ENCODE data around the gene NTM. TPM values are rescaled to one million over a fixed set of nuclear protein-coding genes. Genes with fewer than 3 reads are reported as not detected.

Gene NTM
- total RNA-seq, 2 donors from 2014 or later: not detected

DNA sequence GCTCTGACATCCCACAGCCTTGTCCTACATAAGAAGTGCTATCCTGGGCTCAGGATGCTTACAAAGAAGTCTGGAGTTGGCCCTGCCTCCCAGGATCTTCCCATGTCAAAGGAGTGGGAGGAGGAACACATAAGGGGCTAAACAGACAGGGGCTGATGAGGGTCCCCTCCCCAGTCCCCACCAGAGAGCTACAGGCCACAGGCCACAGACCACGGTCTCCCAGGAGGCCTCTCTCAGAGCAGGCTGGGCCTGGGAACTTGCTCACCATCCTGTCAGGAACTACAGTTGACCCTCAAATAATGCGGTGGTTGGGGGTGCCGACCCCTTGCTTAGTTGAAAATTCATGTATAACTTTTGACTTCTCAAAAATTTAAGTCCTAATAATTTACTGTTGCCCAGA is 315.5 kb downstream of the NTM start:
- ATAC-seq (ENCODE audit: insufficient number of reproducible peaks, low FRiP score, low read depth) (no peak), DNase-seq (ENCODE audit: low spot score) (no peak)
- Histone ChIP-seq H3K4me1 (ENCODE audit: control insufficient read depth in 1 of 2, low read depth in 2 of 2) (peaks cover 0 to 3% of the 10 kb centered on the region in 2 donors), H3K27ac (no peak overlapping the region), H3K9me3 (no peaks in the 10 kb centered on the region), H3K4me3 (no peak overlapping the region), H3K27me3 (replicated peaks; ENCODE audit: insufficient read depth) (no peaks in the 10 kb centered on the region), H3K36me3 (no peaks in the 10 kb centered on the region)
- TF ChIP-seq, protein P1, sequence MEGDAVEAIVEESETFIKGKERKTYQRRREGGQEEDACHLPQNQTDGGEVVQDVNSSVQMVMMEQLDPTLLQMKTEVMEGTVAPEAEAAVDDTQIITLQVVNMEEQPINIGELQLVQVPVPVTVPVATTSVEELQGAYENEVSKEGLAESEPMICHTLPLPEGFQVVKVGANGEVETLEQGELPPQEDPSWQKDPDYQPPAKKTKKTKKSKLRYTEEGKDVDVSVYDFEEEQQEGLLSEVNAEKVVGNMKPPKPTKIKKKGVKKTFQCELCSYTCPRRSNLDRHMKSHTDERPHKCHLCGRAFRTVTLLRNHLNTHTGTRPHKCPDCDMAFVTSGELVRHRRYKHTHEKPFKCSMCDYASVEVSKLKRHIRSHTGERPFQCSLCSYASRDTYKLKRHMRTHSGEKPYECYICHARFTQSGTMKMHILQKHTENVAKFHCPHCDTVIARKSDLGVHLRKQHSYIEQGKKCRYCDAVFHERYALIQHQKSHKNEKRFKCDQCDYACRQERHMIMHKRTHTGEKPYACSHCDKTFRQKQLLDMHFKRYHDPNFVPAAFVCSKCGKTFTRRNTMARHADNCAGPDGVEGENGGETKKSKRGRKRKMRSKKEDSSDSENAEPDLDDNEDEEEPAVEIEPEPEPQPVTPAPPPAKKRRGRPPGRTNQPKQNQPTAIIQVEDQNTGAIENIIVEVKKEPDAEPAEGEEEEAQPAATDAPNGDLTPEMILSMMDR (IDR thresholded peaks at IDR 0.05): no peak

DNA sequence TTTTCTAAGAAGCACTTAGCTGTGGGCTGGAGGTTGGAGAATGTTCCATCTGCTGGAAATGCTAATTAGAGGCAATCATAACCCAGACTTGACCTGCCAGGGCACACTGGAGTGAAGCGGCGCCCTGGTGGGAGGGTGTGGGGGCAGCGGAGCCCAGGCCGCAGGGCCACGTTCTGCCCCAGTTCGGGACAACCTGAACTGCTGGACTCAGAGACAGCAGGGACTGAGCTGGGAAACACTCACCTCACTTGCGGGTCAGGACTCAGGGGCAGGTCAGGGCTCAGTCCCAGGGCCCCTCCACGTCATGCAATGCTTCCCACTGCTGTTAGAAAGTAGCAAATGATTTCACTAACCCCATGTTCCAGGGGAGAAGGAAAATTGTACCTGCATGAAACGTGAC is 316.4 kb downstream of the NTM start:
- TF ChIP-seq, protein P1 (IDR thresholded peaks at IDR 0.05): no peak
- Histone ChIP-seq H3K27ac (no peak overlapping the region), H3K4me3 (no peak overlapping the region), H3K9me3 (no peaks in the 10 kb centered on the region), H3K27me3 (replicated peaks; ENCODE audit: insufficient read depth) (no peaks in the 10 kb centered on the region), H3K4me1 (ENCODE audit: control insufficient read depth in 1 of 2, low read depth in 2 of 2) (peaks cover 0 to 3% of the 10 kb centered on the region in 2 donors), H3K36me3 (no peaks in the 10 kb centered on the region)
- no peak for DNase-seq (ENCODE audit: low spot score)
- ATAC-seq (ENCODE audit: insufficient number of reproducible peaks, low FRiP score, low read depth): no peak

DNA sequence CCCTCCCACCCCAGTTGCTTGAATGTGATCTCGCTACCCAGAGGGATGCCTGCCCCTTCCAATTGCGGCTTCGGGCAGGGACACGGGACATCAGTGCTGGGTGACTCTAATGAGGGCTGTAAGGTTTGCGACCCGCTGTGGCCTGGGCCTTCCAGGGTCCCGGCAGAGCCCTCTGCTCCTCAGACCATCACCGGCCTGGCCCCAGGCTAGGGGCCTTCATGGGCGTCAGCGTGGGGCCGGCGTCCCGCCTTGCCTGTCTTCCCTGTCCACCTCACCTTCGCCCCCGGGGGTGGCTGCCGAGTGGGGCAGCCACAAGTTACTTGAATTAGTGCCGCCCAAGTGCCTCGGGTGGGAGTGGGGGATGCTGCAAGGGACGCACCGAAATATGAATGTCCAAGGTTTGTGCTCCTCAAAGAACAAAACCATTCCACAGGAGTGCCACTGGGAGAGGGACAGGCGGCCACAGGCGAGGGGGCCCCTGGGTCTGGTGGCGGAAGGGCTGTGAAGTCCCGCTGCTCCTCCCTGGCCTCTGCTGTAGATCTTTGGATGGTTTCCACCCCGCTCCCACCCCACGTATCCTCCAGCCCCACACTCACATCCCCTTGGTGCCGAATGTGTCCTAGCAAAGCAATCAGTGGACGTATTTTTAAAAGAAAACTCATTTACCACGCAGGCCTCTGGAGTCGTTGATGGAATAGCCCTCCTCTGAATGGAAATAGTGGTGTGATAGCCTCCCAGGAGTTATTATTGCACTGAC is 317.1 kb downstream of the NTM start:
- Histone ChIP-seq H3K4me3 (no peak overlapping the region), H3K4me1 (ENCODE audit: control insufficient read depth in 1 of 2, low read depth in 2 of 2) (peaks cover 0 to 3% of the 10 kb centered on the region in 2 donors), H3K9me3 (no peaks in the 10 kb centered on the region), H3K27ac (no peak overlapping the region), H3K27me3 (replicated peaks; ENCODE audit: insufficient read depth) (no peaks in the 10 kb centered on the region), H3K36me3 (no peaks in the 10 kb centered on the region)
- TF ChIP-seq, protein P1 (IDR thresholded peaks at IDR 0.05): no peak
- DNase-seq (ENCODE audit: low spot score) (no peak), ATAC-seq (ENCODE audit: insufficient number of reproducible peaks, low FRiP score, low read depth) (no peak)

DNA sequence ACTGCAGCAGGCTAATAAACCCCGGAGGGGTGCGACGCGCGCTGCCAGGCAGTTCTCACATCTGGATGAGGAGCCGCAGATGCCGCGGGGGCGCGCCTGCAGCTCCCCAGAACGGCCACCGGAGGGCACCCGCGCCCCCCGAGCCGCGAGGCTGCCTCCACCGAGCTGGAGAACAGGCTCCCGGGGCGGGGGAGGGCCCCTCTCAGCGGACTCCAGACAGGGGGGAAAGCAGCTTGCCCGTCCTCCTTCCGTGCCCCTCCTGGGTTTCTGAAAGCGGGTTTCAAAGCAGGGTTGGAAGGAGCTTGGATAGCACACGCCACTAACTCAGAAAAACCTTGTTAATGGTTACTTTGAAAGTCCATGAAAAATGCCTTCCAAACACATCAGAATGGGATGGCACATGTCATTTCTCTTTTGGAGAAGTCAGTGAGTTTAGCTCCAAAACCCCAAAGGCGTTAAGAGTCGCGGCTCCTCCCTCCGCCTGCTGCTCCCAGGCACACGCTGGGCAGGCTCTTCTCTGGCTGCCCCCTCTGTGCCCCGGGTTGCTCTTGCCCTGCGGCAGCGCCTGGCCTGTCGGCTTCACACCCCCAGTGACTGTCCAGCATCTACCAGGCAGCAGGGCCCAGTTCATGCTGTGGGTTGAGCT is 317.8 kb downstream of the NTM start:
- DNase-seq (ENCODE audit: low spot score) (no peak), ATAC-seq (ENCODE audit: insufficient number of reproducible peaks, low FRiP score, low read depth) (no peak)
- H3K27me3 ChIP-seq (replicated peaks; ENCODE audit: insufficient read depth): no peaks in the 10 kb centered on the region
- H3K4me3 ChIP-seq: peak overlapping the region; percentile 54
- no peak overlapping the region for H3K27ac ChIP-seq
- no peaks in the 10 kb centered on the region for H3K36me3 ChIP-seq
- H3K4me1 ChIP-seq (ENCODE audit: control insufficient read depth in 1 of 2, low read depth in 2 of 2): peaks cover 0 to 3% of the 10 kb centered on the region in 2 donors
- H3K9me3 ChIP-seq: no peaks in the 10 kb centered on the region
- TF ChIP-seq, protein P1 (IDR thresholded peaks at IDR 0.05): peak; percentile 81

DNA sequence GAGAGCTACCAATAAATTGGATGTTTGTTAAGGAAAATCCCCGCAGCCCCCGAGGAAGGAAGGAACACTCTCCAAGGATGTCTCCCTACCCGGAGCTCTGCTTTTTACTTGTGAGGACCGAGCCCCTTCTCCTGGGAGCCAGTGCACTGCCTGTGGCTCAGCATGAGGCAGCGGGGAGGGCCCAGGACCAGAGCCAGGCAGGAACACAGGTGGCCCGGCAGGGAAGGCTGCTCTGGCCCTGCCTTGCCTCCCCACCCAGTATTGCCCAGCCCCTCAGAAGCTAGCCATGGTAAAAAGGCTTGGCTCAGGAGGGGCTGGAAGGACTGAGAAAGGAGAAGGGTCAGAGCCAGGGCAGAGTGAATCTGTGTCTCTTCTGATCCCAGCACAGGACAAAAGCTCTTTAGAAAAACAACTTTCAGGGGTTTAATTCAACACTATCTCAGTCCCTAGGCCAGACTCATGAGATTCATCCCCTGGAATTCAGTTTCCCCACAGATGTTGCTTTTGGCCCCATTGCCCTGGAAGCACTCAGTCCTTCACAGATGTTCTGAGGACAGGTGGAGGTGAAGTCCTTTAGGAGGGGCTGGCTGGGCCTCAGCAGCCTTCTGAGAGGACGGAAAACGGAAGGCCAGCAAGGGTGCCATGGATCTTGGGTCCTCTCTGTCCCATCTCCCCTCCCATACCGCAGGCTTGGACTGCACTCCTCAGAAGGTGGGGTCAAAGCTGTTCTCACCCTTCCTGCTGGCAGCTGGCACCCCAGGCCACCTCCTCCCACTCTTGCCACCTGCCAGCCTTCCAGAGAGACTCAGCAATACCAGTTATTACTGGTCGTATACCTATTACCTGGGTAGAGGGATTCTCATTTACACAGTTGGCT is 318.9 kb downstream of the NTM start:
- DNase-seq (ENCODE audit: low spot score) (no peak), ATAC-seq (ENCODE audit: insufficient number of reproducible peaks, low FRiP score, low read depth) (no peak)

More for the DNA sequence above, 318.9 kb downstream of the NTM start:
- H3K4me1 ChIP-seq (ENCODE audit: control insufficient read depth in 1 of 2, low read depth in 2 of 2): peaks cover 0 to 3% of the 10 kb centered on the region in 2 donors
- H3K27ac ChIP-seq: no peak overlapping the region
- H3K9me3 ChIP-seq: no peaks in the 10 kb centered on the region
- no peaks in the 10 kb centered on the region for H3K27me3 ChIP-seq (replicated peaks; ENCODE audit: insufficient read depth)
- H3K4me3 ChIP-seq: no peak overlapping the region
- H3K36me3 ChIP-seq: no peaks in the 10 kb centered on the region
- TF ChIP-seq, protein P1 (IDR thresholded peaks at IDR 0.05): no peak
